GM08714 (cell line): ENCODE results near the gene PRM3.

Experiments
- H3K4me3 ChIP-seq: fragments of 200-500 bp; sonication (Bioruptor generic); 2 replicates; pipeline ENCODE4 v1.5.1; 2014; ENCODE audit warnings: mild to moderate bottlenecking, low read length, inconsistent platforms
- ZNF274 ChIP-seq: IDR thresholded peaks from 2 replicates; pipeline ENCODE4 v1.6.1; 2012; ENCODE audit warnings: mild to moderate bottlenecking, low read depth, low read length

The PRM3 gene

DNA sequence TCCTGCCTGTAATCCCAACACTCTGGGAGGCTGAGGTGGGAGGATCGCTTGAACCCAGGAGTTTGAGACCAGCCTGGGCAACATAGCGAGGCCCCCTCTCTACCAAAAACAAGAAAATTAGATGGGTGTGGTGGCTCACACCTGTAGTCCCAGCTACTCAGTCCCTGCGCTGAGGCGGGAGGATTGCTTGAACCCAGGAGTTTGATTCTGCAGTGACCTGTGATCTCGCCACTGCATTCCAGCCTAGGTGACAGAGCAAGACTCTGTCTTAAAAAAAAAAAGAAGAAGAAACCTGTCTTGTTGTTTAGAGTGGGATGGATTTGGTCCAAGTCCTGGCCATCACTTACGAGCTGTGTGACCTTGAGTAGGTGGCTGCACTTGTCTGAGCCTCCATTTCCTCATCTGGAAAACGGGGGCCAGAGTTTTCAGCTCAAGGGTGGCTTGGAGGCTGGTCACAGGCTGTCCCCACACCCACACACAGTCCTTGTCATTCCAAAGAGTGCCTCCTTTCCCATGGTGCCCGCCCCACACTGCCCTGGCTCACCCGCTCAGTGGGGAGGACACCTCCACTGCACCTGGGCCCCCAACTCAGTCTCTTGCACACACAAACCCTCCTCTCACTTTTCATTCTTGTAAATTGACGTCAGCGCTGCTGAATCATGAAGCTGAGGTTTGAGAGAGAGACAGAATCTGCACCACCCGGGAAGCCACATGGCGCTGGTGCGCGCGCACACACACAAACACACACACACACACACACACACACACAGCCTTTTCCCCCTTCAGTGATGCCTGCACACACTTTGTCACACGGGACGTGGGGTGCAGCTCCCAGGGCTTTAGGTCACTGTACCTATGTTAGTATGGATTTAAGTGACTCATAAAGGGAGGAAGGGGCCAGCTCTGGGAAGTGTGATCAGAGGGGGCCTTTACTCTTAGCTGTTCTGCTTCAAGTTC is 21.6 kb downstream of the PRM3 start:
- H3K4me3 ChIP-seq: no peak overlapping the region
- TF ChIP-seq ZNF274: no peak

DNA sequence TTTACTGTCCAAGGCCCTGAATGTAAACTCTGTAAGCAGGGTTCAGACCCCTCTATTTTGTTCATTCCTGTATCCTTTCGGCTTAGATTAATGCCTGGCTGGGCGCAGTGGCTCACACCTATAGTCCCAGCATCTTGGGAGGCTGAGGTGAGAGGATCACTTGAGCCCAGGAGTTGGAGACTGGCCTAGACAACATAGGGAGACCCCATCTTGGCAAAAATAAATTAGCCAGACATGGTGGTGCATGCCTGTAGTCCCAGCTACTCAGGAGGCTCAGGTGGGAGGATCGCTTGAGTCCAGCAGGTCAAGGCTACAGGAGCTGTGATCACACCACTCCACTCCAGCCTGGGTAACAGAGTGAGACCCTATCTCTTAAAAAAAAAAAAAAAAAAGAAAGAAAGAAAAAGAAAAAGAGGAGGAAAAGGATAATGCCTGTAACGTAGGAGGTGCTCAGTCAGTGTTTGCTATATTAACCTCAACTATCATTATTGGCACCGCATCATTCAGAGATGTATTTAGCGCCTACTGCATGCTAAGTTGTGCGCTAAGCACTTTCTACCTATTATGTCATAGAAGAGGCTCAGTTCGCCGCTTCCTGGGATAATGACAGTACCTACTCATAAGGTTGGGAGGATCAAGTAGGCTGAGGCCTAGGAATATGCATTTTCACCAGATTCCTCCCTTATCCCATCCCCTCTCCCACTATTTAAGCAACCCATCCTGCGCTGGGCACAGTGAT is 22.5 kb downstream of the PRM3 start:
- H3K4me3 ChIP-seq: no peak overlapping the region
- TF ChIP-seq ZNF274: no peak

DNA sequence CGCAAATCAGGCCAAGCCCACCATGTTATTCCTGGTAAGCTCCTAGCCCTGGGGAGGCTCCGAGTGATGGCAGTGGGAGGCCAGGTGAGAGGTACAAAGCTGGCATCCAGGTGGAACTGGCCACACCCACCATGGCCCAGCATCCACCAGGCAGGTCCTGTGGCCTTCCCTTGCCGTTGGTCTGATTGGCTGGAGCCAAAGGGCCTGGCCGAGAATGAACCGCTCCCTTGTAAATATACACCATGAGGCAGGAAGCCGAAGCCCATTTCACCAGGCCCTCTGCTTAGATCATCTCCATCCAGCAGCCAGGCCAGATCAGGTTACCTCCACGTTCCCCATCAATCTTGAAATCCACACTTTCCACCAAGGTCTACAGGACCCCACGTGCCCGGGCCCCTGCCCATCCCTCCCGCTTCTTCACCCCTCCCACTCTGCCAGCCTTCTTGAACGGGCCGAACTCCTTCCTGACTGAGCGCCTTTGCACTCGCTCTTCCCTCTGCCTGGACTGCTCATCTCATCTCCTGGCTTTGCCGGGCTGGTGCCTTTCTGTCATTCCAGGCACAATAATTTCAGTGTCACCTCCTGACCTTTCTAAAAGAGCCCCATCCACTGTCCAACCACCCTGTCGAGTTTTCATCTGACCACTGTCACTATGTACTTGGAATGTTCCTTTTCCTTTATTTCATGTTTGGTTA is 23.2 kb downstream of the PRM3 start:
- TF ChIP-seq ZNF274: no peak
- H3K4me3 ChIP-seq: no peak overlapping the region

DNA sequence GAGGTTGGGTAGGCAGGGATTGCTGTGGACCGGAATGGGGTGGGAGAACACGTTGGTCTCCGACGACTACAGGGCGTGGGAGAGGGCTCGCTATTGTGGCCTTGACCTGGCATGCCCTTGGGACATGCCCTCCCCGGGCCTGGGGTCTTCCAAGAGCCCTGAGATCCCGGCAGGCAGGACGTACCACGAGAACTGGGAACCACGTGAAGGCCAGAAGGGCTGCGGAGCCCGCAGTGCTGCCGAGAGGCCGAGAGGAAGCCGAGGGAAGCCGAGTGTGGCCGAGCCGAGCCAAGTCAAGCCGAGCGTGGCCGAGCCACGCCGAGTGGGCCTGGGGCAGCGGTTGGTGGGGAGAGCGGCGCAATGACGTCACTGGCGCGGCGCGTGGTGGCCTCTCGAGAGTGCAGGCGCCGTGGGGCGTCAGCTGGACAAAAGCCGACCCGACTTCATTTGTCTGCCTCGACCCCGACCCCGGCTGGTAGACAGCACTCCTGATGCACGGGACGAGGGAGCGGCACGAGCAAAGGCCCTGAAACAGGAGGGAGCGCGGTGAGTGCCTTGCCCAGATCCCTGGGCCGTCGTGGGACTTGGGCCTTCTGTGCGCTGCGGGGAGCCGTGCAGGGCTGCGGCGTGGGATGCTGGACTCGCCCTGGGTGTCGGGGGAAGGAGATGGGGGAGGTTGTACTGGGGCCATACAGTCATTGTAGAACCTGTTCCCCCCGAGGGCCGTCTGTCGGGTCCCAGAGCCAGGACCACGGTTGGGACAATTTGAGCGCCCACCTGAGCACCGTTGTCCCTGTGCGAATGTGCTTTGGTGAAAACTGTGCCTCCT is 24.0 kb downstream of the PRM3 start:
- no peak overlapping the region for H3K4me3 ChIP-seq
- TF ChIP-seq ZNF274: no peak

DNA sequence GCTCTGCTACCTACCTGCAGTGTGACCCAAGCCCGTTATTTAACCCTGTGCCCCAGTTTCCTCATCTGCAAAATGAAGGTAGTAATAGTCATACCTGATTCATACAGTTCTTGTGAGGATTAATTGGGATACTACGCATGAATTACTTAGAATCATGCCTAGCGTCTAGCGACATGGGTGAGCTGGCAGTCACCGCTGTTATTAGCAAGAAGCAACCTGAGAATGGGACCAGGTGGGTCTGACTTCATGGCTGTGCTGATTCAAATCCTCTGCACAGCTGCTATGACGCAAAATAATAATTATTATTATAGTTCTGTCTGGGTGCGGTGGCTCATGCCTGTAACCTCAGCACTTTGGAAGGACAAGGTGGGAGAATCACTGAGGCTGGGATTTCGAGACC is 25.3 kb downstream of the PRM3 start:
- H3K4me3 ChIP-seq: no peak overlapping the region

DNA sequence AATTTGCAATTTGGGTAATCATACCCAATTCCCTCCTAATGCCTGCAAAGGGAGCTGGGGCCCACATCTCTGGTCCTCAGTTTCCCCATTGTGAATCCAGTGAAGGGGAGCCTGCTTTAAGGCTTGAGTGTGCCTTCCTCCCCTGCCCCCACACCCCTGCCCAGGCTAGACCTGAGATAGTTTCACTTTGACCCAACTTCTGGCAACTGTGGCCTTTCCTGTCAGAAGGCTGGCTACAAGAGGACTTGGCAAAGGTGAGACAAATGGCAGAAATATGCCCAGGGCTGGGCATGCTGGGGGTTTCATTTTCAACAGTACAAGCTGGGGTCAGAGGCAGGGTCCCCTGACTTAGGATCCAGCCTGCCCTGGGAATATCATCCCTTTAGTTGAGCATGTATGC is 27.4 kb downstream of the PRM3 start:
- TF ChIP-seq ZNF274: no peak
- no peak overlapping the region for H3K4me3 ChIP-seq

More for the DNA sequence above, 25.3 kb downstream of the PRM3 start:
- no peak for TF ChIP-seq ZNF274

DNA sequence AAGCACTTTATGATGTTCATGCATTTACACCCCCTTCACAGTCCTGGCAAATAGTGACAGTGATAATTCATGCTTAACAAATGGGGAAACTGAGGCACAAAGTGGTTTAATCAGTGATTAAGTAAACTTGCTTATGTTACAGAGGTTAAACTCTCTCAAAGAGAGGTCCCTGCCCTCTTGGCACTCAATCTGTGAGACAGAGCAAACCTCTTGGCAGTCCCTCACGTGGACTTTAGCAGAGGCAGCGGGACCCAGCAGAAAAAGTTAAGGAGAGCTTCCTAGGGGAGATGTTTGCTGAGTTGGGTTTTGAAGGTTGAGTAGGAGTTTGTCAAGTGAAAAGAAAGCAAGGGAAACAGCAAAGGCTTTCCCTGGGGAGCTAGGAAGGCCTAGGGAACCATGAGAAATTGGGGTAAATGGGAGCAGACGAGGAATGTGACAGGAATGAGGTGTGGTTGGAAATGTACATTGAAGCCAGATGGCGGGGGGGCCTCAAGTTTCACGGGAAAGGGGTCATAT is 28.1 kb downstream of the PRM3 start:
- no peak for TF ChIP-seq ZNF274
- no peak overlapping the region for H3K4me3 ChIP-seq

DNA sequence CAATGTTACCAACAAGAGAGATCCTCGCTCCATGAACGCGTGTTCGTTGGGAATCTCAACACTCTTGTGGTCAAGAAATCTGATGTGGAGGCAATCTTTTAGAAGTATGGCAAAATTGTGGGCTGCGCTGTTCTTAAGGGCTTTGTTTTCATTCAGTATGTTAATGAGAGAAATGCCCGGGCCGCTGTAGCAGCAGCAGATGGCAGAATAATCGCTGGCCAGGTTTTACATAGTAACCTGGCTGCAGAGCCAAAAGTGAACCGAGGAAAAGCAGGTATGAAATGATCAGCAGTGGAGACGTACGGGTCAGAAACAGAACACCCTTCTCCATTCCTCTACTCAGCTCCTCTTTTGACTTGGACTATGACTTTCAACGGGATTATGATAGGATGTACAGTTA is 30.8 kb downstream of the PRM3 start:
- H3K4me3 ChIP-seq: no peak overlapping the region
- no peak for TF ChIP-seq ZNF274

DNA sequence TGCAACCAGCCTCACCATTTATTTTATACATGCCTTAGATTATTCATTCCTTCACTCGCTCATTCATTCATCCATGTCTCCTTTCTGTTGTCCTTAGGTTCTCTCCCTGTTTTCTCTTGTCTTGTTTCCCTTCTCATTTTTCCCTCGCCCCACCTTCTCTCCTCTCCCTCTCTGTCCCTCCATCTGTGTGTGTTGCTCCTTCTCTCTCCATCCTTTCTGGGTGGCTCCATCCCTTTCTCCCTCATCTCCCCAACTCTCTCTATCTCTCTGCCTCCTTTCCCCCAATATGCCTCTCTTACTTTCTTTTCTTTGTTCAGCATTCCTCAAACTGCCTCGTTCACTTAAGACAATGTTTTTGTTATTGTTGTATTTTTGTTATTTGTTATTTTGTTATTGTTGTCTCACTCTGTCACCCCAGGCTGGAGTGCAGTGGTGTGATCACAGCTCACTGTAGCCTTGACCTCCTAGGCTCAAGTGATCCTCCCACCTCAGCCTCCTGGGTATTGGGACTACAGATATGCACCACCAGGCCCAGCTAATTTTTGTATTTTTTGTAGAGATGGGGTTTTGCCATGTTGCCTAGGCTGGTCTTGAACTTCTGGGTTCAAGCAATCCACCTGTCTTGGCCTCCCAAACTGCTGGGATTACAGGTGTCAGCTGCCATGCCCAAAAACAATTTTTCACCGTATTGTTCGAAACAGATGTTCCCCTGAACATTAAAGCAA is 31.8 kb downstream of the PRM3 start:
- H3K4me3 ChIP-seq: no peak overlapping the region
- TF ChIP-seq ZNF274: no peak

DNA sequence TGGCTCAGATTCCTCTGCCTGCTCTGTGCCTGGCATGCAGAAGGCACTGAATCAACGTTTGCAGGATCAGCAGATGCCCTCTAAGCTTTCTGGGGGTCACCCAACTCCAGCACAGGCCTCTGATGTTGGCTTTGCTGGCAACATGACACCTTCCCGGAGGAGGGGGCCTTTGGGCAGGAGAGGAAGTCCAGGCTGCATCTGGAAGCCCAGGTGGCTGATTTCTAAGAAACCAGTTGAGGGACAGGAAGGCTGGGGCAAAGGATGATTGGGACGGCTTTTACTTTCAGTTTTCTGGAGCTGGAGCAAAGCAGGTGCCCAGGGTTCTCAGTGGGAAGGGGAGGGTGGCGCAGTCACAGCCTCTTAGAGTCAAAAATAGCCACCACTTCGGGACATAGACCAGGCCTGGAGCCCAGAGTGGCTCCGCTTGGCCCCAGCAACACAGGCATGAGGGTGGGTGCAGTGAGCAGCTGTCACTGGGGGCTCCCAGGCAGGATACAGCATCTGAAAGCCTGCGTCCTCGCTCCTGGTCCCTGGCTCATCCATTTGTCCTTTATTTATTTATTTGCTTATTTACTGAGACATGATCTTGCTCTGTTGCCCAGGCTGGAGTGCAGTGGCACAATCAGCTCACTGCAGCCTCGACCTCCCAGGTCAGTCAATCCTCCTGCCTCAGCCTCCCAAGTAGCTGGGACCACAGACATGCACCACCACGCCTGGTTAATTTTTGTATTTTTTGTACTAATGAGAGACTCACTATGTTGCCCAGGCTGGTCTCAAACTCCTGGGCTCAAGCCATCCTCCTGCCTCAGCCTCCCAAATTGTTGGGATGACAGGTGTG is 32.6 kb downstream of the PRM3 start:
- H3K4me3 ChIP-seq: no peak overlapping the region
- TF ChIP-seq ZNF274: no peak

DNA sequence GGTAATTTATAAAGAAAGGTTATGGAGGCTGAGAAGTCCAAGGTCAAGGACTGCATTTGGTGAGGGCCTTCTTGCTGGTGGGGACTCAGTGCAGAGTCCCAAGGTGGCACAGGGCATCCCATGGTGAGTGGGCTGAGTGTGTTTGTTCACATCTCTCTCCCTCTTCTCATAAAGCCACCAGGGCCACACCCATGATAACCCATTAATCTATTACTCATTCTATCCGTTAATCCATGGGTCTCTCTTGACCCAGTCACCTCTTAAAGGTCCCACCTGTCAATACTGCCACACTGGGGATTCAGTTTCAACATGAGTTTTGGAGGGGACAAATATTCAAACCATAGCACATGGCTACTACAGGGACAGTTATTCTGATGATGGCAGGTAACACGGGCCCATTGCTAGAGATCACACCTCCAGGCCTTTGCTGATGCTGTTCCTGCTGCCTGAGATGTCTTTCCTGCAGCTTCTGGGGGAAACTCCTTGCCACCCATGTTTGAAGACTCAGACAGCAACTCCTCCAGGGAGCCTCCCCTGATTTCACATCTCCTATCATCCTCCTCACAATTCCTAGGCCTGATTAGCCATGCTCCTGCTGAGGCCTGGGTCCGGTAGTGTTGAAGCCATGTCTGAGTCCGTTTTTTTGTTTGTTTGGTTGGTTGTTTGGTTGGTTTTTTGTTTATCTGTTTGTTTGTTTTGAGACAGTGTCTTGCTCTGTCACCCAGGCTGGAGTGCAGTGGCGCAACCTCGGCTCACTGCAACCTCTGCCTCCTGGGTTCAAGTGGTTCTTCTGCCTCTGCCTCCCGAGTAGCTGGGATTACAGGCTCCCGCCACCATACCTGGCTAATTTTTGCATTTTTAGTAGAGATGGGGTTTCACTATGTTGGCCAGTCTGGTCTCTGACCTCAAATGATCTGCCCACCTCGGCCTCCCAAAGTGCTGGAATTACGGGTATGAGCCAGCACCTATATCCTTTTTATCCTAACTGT is 33.5 kb downstream of the PRM3 start:
- no peak overlapping the region for H3K4me3 ChIP-seq
- no peak for TF ChIP-seq ZNF274
